PC-9 (cell line): ENCODE data around the gene EMP2. TPM values are rescaled to one million over a fixed set of nuclear protein-coding genes. Genes with fewer than 3 reads are reported as not detected.
A peak's percentile ranks its signal among the peaks of the same experiment; 100 is the strongest.

Experiments used
- BruUV-seq: library from RNA; stranded (reverse); fragments of 400-500 nt; replicated peaks from 2 replicates; lab custom pipeline; 2021; lab: Mats Ljungman, UMichigan
- CTCF ChIA-PET: fragments of 300-600 bp; sonication (Branson Sonifier 250); formaldehyde crosslinking; loops from one replicate; lab custom pipeline; 2022; ENCODE audit warnings: antibody characterized with exemption; lab: Charles Lee
- POLR2A ChIA-PET: fragments of 300-600 bp; sonication (Branson Sonifier 250); formaldehyde crosslinking; loops from one replicate; lab custom pipeline; 2022; ENCODE audit warnings: antibody characterized with exemption; ENCODE audit not compliant: unreplicated experiment; lab: Charles Lee
- DNase-seq, 2 experiments: peaks; one replicate each; pipeline versions ENCODE4 v3.0.0 to v3.0.0-alpha.2; 2015 to 2022; ENCODE audit warnings: mixed read lengths in 1 of 2
- H2AFZ ChIP-seq: fragments of 200-600 bp; sonication (generic); 2 replicates; pipeline ENCODE4 v1.8.1; 2017; ENCODE audit warnings: antibody characterized with exemption
- H3F3A ChIP-seq: fragments of 200-600 bp; sonication (generic); 2 replicates; pipeline ENCODE4 v1.8.1; 2017; ENCODE audit warnings: antibody characterized with exemption, mild to moderate bottlenecking, low read depth; ENCODE audit not compliant: insufficient read depth
- H3K27ac ChIP-seq: fragments of 200-600 bp; sonication (generic); 2 replicates; pipeline ENCODE4 v1.6.1; 2016; ENCODE audit warnings: mixed run types
- H3K27me3 ChIP-seq: fragments of 200-600 bp; sonication (generic); 2 replicates; pipeline ENCODE4 v1.6.1; 2016; ENCODE audit warnings: low read depth, mixed run types; ENCODE audit not compliant: insufficient read depth
- H3K36me3 ChIP-seq: fragments of 200-600 bp; sonication (generic); 2 replicates; pipeline ENCODE4 v1.6.1; 2016; ENCODE audit warnings: low read depth, mixed run types
- H3K4me1 ChIP-seq: fragments of 200-600 bp; sonication (generic); replicated peaks from 2 replicates; pipeline ENCODE4 v1.6.1; 2016; ENCODE audit warnings: mixed run types; ENCODE audit not compliant: insufficient read depth
- H3K4me2 ChIP-seq: fragments of 200-600 bp; sonication (generic); 2 replicates; pipeline ENCODE4 v1.6.1; 2017; ENCODE audit warnings: mixed run types
- H3K4me3 ChIP-seq: fragments of 200-600 bp; sonication (generic); 2 replicates; pipeline ENCODE4 v1.6.1; 2016; ENCODE audit warnings: mixed run types
- H3K79me2 ChIP-seq: fragments of 200-600 bp; sonication (generic); 2 replicates; pipeline ENCODE4 v1.6.1; 2017; ENCODE audit warnings: low read depth, mixed run types
- H3K9me2 ChIP-seq: fragments of 200-600 bp; sonication (generic); 2 replicates; pipeline ENCODE4 v1.8.1; 2017; ENCODE audit warnings: mild to moderate bottlenecking; ENCODE audit not compliant: insufficient read depth
- H3K9me3 ChIP-seq: fragments of 200-600 bp; sonication (generic); 2 replicates; pipeline ENCODE4 v1.8.1; 2016; ENCODE audit warnings: low read depth; ENCODE audit not compliant: insufficient read depth
- H4K20me1 ChIP-seq: fragments of 200-600 bp; sonication (generic); 2 replicates; pipeline ENCODE4 v1.8.1; 2017; ENCODE audit not compliant: insufficient read depth
- EZH2 ChIP-seq: fragments of 200-600 bp; sonication (generic); IDR thresholded peaks from 2 replicates; pipeline ENCODE4 v1.8.0; 2017; ENCODE audit warnings: antibody characterized with exemption, low read depth
- intact Hi-C: fragments of 100-400 bp; cut with micrococcal nuclease; formaldehyde crosslinking; loops from one replicate; pipeline ENCODE4 v1.10.0; 2022; ENCODE audit not compliant: unreplicated experiment
- total RNA-seq: library from RNA; stranded (reverse); gene quantifications from 2 replicates; pipeline ENCODE4 v1.2.3, GENCODE V29; 2021
- TF ChIP-seq, protein P1 (sequence below): fragments of 200-600 bp; sonication (generic); conservative IDR thresholded peaks from 2 replicates; pipeline ENCODE4 v1.6.1; 2017; ENCODE audit warnings: mixed run types, antibody characterized with exemption, mild to moderate bottlenecking, moderate library complexity

Gene EMP2
- total RNA-seq, 1 experiment from 2014 or later, result 137 TPM

DNA sequence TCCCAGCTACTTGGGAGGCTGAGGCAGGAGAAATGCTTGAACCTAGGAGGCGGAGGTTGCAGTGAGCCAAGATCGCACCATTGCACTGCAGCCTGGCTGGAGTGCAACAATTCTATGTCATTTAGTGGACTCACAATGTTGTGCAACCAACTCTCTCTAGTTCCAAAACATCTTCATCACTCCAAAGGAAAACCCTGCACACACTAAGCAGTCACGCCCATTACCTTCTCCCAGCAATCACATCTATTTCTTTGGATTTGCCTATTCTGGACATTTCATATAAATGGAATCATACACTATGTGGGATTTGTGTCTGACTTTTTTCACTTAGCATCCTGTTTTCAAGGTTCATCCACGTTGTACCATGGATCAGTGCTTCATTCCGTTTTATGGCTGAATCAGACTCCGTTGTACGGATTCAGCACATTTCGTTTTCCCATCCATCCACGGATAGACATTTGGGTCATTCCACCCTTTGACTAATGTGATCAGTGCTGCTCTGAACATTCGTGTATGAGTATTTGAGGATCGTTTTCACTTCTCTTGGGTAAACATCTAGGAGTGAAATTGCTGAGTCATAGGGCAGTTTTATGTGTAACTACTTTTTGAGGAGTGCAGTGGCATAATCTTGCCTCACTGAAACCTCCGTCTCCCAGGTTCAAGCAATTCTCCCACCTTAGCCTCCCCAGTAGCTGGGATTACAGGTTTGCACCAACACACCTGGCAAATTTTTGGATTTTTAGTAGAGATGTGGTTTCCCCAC lies 45.4 kb upstream of the EMP2 start:
- Histone ChIP-seq H3K9me2 (no peaks in the 10 kb centered on the region), H3K27me3 (no peaks in the 10 kb centered on the region), H3K27ac (peak overlapping the region; percentile 40), H3K79me2 (no peaks in the 10 kb centered on the region), H3K4me2 (no peak overlapping the region), H4K20me1 (no peaks in the 10 kb centered on the region), H2AFZ (0 out of 2 replicates have a peak overlapping the region, but pooled peaks have one; percentile 13), H3K9me3 (no peaks in the 10 kb centered on the region), H3K4me1 (peaks cover 9% of the 10 kb centered on the region; the same call in 1 of the 2 replicates), H3K36me3 (no peaks in the 10 kb centered on the region), H3F3A (peaks cover 5% of the 10 kb centered on the region; the same call in 1 of the 2 replicates), H3K4me3 (no peak overlapping the region)
- CTCF ChIA-PET, result no interaction called here
- no TSS peak for BruUV-seq
- TF ChIP-seq EZH2, result no peak
- TF ChIP-seq, protein P1, sequence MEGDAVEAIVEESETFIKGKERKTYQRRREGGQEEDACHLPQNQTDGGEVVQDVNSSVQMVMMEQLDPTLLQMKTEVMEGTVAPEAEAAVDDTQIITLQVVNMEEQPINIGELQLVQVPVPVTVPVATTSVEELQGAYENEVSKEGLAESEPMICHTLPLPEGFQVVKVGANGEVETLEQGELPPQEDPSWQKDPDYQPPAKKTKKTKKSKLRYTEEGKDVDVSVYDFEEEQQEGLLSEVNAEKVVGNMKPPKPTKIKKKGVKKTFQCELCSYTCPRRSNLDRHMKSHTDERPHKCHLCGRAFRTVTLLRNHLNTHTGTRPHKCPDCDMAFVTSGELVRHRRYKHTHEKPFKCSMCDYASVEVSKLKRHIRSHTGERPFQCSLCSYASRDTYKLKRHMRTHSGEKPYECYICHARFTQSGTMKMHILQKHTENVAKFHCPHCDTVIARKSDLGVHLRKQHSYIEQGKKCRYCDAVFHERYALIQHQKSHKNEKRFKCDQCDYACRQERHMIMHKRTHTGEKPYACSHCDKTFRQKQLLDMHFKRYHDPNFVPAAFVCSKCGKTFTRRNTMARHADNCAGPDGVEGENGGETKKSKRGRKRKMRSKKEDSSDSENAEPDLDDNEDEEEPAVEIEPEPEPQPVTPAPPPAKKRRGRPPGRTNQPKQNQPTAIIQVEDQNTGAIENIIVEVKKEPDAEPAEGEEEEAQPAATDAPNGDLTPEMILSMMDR, result no peak
- POLR2A ChIA-PET, result no interaction called here
- peak in 1 of 2 experiments; percentile 51 for DNase-seq
- intact Hi-C loops, result no loop called here

DNA sequence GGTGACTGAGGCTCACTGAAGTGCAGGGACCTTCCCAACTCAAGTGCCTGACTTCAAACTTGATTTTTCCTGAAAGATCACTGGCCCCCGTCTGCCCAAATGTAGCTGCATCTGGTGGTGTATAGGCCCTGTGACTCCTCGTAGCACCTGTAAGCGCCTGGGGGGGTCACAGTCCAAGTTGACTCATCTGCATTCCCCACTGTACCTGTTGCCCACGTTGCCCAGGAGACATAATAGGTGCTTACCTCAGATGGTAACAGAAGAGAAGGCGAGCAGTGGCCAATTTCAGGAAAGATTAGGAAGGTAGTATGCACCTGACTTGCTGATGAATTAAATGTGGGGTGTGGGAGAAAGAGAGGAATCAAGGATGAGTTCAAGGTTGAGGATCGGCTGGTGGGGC lies 44.1 kb upstream of the EMP2 start:
- peak in 1 of 2 experiments; percentile 20 for DNase-seq
- H3K36me3 ChIP-seq, result no peaks in the 10 kb centered on the region
- no peaks in the 10 kb centered on the region for H3K9me2 ChIP-seq
- ChIA-PET CTCF (interaction anchor here (0.6 kb wide), 1 partner anchor 1778 kb away, joined by 3 read pairs; no protein-coding TSS in a partner anchor), POLR2A (interaction anchor here (0.6 kb wide), 1 partner anchor 65 kb away, joined by 4 read pairs; no protein-coding TSS in a partner anchor)
- no peak for TF ChIP-seq EZH2
- TF ChIP-seq, protein P1, result no peak
- BruUV-seq, result no TSS peak
- no peak overlapping the region for H3K27ac ChIP-seq
- no peaks in the 10 kb centered on the region for H3K79me2 ChIP-seq
- H2AFZ ChIP-seq, result no peak overlapping the region
- H3K4me3 ChIP-seq, result no peak overlapping the region
- H3K4me2 ChIP-seq, result no peak overlapping the region
- no peaks in the 10 kb centered on the region for H3K9me3 ChIP-seq
- H3F3A ChIP-seq, result peaks cover 5% of the 10 kb centered on the region; the same call in 1 of the 2 replicates
- H3K27me3 ChIP-seq, result no peaks in the 10 kb centered on the region
- intact Hi-C loops, result no loop called here
- H4K20me1 ChIP-seq, result no peaks in the 10 kb centered on the region
- peaks cover 9% of the 10 kb centered on the region; the same call in 1 of the 2 replicates for H3K4me1 ChIP-seq

DNA sequence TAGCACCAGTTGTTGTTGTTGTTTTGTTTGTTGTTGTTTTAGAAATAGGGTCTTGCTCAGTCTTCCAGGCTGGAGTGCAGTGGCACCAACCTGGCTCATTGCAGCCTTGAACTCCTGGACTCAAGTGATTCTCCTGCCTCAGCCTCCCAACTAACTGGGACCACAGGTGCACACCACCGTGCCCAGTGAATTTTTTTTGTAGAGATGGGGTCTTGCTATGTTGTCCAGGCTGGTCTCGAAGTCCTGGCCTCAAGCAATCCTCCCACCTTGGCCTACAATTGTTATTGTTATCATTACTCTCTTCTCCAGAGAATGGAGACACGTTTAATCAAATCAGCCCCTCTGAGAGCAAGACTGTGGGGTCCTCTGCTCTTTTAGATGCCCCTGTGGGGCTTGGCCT lies 42.7 kb upstream of the EMP2 start:
- no TSS peak for BruUV-seq
- Histone ChIP-seq H3K36me3 (no peaks in the 10 kb centered on the region), H3K9me2 (no peaks in the 10 kb centered on the region), H3K4me1 (peaks cover 9% of the 10 kb centered on the region; the same call in 1 of the 2 replicates), H3K4me3 (no peak overlapping the region), H3K9me3 (no peaks in the 10 kb centered on the region), H3K27ac (no peak overlapping the region), H3K79me2 (no peaks in the 10 kb centered on the region), H3K27me3 (no peaks in the 10 kb centered on the region), H3F3A (peaks cover 5% of the 10 kb centered on the region; the same call in 1 of the 2 replicates), H3K4me2 (no peak overlapping the region), H2AFZ (no peak overlapping the region), H4K20me1 (no peaks in the 10 kb centered on the region)
- TF ChIP-seq, protein P1, result no peak
- no peak for TF ChIP-seq EZH2
- ChIA-PET CTCF (no interaction called here), POLR2A (no interaction called here)
- intact Hi-C loops, result no loop called here
- no peak for DNase-seq
